ENCODE results near the gene A1BG. TPM values are rescaled to one million over a fixed set of nuclear protein-coding genes. Genes with fewer than 3 reads are reported as not detected.

A1BG gene
- total and polyA plus RNA-seq, 2 of the 13 experiments (the other 11 are each of a cell fraction or from before 2014, with no cell fraction given): 14.7 to 41.4 TPM

DNA sequence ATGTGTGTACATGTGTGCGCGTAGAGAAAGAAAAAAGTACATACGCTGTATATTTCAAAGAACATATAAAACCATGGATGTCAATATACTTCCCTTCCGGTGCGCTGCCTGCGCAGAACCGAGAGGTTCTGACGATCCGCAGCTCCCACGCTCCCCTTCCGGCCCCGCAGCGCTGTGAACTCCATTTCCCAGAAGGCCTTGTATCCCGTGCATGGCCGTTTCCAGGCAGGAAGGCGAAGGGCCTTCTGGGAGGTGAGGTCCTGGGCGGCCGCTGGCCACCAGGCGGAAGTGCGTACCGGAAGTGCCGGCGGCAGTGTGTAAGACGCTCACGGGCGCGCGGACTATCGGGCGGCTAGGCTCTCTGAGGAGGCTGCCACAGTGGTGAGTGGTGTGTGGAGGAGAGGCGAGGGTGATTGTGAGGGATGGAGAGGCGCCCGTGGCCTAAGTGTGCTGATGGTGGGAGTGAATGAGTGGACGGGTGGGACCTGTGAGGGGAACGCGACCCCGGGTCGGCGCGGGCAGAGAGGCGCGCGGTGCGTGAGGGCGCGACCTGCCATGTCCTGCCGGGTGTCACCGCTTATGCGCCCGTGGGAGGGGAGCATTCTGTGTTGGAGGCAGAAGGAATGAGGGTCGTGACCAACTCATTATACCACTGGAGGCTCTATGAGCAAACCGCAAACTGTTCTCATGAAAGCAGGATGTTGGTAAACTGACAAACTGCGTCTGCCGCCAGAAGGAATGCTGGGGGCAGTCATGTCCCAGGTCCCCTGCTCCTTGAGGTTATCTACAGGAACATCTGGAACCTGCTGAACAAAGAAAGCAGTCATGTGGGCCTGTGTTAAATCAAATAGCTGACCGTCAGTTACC is 48.0 kb downstream of the A1BG start, which contains the start of gene ERVK3-1 (continued):
- peak; percentile 38; the same call in 1 of the 2 replicates for TF ChIP-seq RNF2 (conservative IDR thresholded peaks at IDR 0.05; ENCODE audit: low read depth)
- TF ChIP-seq PLRG1 (conservative IDR thresholded peaks at IDR 0.05): no peak
- TF ChIP-seq KLF15 (CRISPR knock-in tag; IDR thresholded peaks at IDR 0.05; ENCODE audit: borderline replicate concordance): no peak
- TF ChIP-seq, protein P1, sequence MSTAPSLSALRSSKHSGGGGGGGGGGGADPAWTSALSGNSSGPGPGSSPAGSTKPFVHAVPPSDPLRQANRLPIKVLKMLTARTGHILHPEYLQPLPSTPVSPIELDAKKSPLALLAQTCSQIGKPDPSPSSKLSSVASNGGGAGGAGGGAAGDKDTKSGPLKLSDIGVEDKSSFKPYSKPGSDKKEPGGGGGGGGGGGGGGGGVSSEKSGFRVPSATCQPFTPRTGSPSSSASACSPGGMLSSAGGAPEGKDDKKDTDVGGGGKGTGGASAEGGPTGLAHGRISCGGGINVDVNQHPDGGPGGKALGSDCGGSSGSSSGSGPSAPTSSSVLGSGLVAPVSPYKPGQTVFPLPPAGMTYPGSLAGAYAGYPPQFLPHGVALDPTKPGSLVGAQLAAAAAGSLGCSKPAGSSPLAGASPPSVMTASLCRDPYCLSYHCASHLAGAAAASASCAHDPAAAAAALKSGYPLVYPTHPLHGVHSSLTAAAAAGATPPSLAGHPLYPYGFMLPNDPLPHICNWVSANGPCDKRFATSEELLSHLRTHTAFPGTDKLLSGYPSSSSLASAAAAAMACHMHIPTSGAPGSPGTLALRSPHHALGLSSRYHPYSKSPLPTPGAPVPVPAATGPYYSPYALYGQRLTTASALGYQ (CRISPR knock-in tag; IDR thresholded peaks at IDR 0.05): no peak; the same call in 1 of the 2 replicates
- TF ChIP-seq NPAS2 (CRISPR knock-in tag; IDR thresholded peaks at IDR 0.05; ENCODE audit: borderline replicate concordance): no peak
- no peak for TF ChIP-seq TFE3 (CRISPR knock-in tag; IDR thresholded peaks at IDR 0.05)
- peak; percentile 33; the same call in 1 of the 2 replicates for TF ChIP-seq SP140L (CRISPR knock-in tag; IDR thresholded peaks at IDR 0.05; ENCODE audit: borderline replicate concordance)
- no peak for TF ChIP-seq WIZ (CRISPR knock-in tag; IDR thresholded peaks at IDR 0.05)
- TF ChIP-seq TEF (CRISPR knock-in tag; IDR thresholded peaks at IDR 0.05): no peak
- TF ChIP-seq TCF12 (IDR thresholded peaks at IDR 0.05): no peak
- no peak for TF ChIP-seq TCF12 (CRISPR knock-in tag; IDR thresholded peaks at IDR 0.05)
- TF ChIP-seq ARID5B (CRISPR knock-in tag; IDR thresholded peaks at IDR 0.05): peak; percentile 55
- TF ChIP-seq IRX3 (CRISPR knock-in tag; IDR thresholded peaks at IDR 0.05; ENCODE audit: borderline replicate concordance, low read depth): peak; percentile 60; the same call in 1 of the 2 replicates
- TF ChIP-seq PAF1 (CRISPR knock-in tag; IDR thresholded peaks at IDR 0.05): 0 out of 2 replicates have a peak, but pooled peaks have one; percentile 63
- peak; percentile 61; the same call in 1 of the 2 replicates for TF ChIP-seq ZNF354B (CRISPR knock-in tag; IDR thresholded peaks at IDR 0.05)
- no peak for TF ChIP-seq JUN (CRISPR knock-in tag; IDR thresholded peaks at IDR 0.05)
- TF ChIP-seq MXD4 (CRISPR knock-in tag; IDR thresholded peaks at IDR 0.05): peak; percentile 89
- no peak for TF ChIP-seq ZNF235 (CRISPR knock-in tag; IDR thresholded peaks at IDR 0.05; ENCODE audit: borderline replicate concordance)
- 0 out of 2 replicates have a peak, but pooled peaks have one; percentile 79 for TF ChIP-seq ZNF567 (CRISPR knock-in tag; IDR thresholded peaks at IDR 0.05; ENCODE audit: borderline replicate concordance)
- TF ChIP-seq CAMTA2 (CRISPR knock-in tag; IDR thresholded peaks at IDR 0.05; ENCODE audit: borderline replicate concordance): 0 out of 2 replicates have a peak, but pooled peaks have one; percentile 9
- no peak for TF ChIP-seq RBM22 (optimal IDR thresholded peaks at IDR 0.05; ENCODE audit: low read length)
